GM18870 (cell line): ENCODE results near the gene CDH4.

Experiments used
- ATAC-seq: cut with Tn5 transposase; IDR thresholded peaks from one replicate; pipeline ENCODE4 v1.9.1; 2021; ENCODE audit warnings: moderate library complexity; ENCODE audit not compliant: unreplicated experiment

The CDH4 gene

DNA sequence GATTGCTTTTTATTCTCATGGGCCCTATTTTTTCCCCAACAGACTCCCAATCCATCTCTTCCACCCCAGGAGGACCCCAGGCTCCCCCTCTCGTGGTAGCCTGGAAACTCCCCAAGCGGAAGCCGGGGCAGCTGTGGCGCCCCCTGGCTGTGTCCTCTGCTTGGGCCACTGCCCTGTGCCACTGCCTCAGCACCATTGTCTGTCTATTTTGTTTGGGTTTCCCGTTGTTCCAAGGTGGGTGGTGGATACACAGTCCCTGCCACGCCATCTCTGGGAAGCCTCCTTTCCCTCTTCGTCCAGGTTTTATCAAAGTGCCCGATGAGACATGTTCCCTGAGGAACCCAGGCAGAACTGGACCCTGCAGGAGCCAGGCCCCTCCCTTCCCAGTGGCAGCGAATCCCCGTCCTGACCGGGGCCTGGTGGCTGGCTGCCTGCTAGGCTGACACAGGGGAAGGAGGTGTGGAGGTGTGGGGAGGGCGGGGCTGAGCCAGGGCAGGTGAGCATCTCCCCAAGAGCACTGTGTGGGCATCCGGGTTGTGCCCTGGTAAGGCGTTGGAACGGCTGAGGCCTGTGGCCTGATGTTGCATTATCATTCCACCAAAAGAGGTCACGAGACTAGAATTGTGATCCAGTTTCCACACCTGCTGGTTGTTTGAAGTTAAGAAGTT lies 228.2 kb downstream of the CDH4 start:
- ATAC-seq, result no peak

DNA sequence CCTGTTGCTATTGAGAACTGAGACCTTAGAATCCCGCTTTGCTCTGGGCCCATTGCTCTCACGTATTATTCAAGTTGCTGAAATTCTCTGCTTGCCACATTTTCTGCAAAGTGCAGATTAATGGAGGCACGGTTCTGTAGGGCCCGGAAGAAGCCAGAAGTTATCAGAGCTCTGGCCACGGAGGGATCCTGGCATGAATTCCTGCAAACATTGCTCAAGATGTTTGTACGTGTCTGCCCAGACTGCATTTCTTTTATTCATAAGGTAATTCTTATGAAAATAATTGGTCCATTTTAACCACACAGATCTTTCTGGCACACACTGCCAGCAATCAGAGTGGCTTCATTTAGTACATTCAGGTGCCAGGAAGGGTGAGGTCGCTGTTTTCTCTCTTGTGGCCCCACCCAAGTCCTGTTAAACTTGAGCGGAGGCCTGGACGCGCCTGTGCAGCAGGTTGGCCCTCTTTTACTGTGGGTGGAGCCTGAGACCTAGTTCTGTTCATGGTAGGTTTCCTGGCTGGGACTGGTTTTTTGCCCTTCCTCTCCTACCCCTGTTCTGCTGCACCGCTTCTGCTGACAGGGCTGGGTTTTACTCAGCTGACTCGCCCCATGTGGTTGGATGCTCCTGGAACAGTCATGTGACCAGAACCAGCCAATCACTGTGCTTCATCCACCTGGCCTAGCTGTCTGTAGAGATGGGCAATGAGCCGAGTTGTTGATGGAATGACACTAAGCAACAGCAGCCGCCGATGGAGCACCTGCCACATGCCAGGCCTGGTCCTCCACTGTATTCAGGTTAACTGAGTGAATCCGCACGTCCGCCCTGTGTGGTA lies 230.2 kb downstream of the CDH4 start:
- no peak for ATAC-seq

DNA sequence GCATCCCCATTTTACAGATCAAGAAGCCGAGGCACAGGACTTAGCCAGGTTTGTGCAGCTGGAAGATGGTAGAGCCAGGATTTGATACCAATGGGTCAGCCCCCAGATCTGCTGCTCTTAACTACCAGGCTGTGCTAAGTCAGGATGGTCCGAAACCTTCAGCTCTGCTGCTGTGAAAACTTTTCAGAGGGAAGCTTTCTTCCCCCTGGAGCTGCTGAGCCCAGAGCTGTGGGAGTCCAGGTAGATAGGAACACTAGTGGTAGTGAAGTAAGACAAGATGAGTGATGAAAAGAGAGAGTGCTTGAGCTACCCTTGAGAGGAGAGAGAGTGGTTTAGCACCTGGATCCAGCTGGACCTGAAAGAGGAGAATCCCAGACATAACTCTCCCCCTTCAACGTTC lies 230.8 kb downstream of the CDH4 start:
- ATAC-seq, result no peak

DNA sequence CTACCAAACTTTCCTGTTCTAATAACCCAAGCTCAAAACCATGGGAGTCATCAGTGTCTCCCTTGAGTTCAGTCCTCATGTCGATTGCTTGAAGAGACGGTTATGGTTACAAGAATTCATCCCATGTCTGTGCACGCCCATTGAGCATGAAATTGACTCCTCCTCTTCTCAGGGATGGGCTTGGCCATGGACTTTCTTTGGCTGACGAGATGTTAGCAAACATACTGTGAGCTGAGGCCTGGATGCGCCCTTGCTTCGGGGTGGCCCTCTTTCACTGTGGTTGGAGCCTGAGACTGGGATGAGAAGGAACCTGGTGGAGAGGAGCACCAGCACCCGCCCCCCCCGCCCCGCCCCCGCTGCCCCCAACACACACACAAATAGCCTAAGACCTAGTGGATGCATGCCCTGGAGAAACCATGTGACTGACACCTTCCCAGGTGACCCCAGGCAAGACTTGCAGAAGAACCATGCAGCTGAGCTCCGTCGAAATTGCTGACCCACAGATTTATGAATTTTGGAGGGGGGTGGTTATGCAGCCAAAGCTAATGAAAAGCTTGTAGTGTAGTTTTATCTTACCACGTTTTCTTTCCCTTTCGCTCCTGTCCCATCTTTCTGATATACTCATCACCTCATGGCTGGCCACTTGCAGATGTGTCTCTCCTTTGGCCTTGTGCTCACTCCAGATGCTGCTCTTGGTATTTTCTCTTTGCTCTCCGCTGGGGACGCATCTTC lies 231.4 kb downstream of the CDH4 start:
- no peak for ATAC-seq

DNA sequence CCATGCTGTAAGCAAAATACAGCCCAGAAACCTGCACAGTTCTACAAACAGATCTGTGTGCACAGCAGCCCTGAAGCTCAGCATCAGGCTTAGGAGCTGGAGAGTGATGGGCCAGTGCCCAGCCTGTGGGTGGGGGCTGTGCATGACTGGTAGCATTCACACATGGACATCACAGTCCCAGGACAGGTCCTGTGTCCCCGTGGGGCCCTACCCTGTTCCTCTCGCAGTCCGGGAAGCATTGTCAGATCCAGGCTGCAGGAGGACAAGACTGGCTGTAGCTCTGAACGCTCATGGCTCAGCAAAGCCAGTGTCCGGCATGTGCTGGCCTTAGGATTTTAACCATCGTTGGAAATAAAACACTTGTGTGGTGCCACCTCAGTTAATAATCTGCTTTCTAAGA lies 234.1 kb downstream of the CDH4 start:
- no peak for ATAC-seq

DNA sequence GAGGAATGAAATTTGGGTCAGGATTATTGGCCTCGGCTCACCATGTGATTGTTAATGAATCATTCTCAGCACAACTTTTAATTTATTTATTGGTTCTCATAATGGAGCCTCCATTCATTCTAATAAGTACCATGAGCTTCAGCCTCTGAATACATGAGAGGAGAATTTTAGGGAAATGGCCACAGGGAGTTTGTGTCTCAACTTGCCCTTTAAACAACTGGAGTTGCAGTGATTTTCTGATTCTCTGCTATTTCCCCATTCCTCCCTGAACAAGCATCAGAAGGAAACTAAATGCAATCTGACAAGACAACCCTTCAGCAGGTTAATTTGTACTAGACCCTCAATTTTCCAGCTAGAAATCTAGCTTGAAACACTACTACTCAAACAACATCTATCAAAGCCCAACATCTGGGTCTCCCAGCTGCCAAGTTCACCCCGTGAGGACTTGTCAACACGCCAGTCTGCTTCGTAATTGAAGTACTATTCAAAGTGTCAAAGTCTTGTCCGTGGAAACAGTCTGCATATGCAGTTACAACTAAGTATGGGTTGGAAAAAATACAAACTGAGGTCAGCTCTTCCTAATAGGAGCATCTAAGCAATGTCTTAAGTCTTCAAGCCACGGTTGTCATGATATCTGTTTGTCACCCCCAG lies 235.4 kb downstream of the CDH4 start:
- no peak for ATAC-seq

DNA sequence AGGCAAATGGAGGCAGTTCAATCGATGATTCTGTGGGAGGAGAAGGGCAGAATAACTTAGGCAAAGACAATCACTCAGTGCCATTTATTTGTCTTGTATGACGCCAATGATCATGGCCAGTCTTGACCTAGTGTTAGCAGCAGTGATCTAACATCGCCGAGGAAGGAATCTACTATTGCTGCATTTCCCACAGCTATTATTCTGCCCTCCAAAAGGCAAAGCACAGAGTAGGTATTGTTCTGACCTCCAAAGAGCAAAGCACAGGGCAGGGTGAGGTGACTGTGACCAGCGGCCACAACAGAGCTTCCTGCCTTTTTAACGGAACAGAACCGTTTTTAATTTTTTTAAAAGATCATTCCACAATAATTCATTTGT lies 235.9 kb downstream of the CDH4 start:
- no peak for ATAC-seq

DNA sequence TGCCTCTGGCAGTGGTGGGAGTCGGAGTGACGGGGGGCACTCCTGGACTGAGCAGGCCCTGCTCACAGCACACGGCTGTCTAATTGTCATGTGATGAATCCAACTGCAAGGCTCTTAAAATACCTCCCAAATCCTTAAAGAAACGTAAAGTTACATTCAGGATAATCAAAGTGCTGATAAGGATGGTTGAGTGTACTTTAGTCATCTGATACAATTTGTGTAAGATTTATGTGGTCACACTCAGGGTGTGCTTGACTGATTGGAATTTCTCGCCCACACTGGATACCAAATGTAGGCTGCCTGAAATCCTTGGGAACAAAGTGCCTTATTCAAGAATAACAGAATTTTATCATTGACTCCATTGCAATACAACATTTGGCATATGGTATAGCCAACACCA lies 238.7 kb downstream of the CDH4 start:
- ATAC-seq, result no peak

DNA sequence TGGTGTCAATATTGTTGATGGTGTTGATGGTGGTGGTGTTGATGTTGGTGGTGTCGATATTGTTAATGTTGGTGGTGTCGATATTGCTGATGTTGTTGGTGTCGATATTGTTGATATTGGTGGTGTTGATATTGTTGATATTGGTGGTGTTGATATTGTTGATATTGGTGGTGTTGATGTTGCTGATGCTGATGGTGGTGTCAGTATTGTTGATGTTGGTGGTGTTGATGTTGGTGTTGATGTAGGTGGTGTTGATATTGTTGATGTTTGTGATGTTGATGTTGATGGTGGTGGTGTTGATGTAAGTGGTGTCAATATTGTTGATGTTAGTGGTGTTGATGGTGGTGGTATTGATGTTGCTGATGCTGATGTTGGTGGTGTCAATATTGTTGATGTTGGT lies 240.0 kb downstream of the CDH4 start:
- ATAC-seq, result no peak

DNA sequence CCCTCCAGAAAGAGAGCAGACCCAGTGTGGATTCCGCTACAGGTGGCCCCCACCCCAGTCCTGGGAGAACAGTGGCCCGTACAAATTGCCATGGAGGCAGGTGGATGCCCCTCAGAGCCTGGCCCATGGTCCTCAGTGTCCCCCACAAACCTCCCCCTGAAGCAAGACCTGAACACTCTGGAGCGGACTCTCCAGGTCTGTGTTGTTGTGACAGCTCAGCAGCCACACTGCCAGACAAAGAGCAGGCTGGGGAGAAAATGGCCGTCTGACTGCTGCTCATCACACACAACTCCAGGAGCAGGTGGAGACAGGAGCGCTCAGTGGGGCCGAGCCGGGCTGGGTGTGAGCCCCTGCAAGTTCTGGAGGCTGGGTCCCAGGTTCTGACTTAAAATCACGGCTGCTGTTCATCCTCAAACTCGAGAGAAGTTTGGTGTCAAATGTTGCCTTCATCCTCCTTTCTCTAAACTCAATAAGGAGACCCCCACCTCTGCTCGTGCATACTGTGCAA lies 241.8 kb downstream of the CDH4 start:
- ATAC-seq, result no peak

DNA sequence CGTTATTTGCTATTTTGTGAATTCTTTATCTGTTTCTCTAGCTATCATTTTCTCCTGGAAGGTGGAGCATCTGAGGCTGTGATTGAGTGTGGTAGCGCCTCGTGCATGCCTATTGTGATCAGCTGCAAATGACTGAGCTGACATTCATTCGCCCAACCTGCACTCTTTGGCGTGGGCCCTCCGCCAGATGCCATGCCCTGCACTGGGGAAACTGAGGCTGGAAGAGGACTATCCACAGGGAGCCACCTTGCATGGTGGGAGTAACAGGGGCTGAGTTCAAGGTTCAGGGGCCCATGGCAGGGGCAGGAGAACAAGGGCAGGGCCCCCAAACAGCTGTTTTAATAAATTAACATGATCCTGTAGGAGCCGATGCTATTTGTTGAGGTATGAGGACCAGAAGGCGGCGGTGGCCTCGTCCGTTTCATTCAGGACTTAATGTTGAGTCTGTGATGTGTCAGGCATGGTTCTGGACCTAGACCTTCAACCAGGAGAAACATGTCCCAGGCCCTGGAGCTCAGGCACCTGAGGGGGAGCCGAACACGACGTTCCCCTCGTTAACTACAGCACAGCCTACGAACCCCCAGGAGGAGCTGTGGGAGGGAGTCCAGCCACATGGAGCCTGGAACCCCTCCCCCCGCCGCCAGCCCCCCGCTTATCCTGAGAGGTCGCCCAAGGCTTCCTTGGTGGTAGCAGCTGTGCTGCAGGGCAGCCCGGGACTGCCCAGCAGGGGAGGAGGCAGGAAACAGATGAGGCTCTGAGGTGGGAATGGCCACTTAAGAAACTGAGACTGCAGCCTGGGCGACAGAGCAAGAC lies 242.9 kb downstream of the CDH4 start:
- no peak for ATAC-seq

DNA sequence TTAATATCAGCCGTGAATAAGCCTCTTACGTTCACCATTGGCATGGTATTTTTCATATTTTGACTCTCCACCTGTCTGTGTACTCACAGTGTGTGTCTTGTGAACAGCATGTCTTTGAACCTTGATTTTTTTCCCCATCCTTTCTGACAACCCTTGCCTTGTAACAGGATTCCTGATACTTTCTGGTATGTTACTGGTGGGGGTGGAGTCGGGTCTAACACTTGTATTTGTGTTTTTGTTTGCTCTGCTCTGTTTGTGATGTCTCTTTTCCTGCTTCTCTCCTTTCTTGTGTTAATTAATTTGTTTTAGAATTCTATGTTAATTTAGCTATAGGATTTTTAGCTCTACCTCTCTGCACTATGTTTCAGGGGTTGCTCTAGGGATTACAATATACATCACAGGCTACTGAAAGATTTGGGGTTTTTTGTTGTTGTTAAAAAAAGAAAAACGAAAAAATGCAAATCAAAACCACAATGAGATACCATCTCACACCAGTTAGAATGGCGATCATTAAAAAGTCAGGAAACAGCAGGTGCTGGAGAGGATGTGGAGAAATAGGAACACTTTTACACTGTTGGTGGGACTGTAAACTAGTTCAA lies 245.1 kb downstream of the CDH4 start:
- ATAC-seq, result no peak

DNA sequence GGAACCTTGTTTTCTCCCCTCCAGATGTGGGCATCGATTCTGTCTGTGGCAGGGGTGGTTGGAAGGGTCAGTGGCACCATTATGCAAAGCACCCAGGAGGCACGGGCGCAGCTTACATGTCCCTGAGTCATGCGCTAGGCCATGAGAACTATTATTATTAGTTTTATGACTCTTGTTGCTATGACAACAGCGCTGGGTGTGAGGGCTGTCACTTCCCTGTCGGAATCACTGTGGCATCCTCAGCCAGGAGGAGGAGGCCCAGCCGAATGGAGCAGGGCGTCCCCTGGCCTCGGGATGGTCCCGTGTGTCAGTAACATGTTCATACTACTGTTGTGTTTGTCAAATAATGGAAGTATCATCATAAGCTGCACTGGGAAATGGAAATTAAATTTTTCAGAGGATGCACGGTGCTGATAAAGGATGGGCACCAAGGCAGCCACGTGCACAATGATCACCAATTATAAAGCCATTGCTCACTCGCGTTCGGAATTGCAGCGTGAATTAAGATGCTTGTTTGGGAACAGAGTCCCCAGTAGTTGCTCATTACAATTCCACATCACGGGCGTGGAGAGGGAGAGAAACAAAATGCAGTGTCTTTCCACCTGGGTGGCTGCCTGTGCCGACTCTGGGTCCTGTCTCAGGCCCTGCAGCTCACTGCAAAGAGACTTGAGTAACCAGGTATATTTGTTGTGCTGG lies 247.9 kb downstream of the CDH4 start:
- no peak for ATAC-seq

DNA sequence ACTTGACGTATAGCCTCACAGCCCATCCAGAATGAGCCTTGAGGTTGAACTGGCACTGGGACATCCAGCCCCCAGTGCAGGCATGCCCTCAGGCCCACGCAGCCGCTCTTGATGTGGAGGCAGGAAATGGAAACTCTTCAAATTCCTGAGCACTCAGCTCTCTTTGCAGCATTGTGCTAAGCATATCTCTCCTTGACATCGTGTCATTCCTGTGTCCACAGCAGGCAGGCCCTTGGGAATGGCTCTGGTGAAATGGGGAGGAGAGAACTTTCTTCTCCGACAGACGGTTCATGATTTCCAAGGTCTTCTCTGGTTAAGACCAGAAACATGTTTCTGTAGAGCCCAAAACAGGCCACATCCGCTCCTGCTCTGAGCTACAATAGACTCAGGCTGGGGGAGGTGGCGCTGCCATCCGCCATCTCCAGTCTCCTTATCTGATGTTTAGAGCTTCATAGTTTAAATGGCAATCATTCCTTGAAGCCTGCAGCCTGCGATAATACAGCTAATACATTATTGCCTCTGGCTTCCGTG lies 248.8 kb downstream of the CDH4 start:
- ATAC-seq, result no peak

DNA sequence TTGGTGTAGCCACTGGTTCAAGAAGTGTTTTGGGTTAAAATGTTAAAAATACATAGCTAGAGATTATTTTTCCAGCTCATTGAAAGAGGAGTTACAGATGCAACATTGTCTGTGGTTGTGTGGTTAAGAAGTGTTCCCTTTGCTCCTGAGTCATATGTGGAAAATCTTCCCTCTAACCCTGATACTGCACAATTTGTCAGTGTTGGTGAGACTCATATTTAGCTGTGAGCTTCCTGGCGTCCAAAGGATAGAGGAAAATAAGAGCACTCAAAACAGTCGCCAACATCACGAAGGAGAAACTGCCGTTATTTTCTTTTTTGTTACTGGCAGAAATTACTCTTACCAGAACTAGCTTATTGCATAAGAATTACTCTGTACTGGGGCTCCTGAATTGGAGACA lies 250.4 kb downstream of the CDH4 start:
- no peak for ATAC-seq

DNA sequence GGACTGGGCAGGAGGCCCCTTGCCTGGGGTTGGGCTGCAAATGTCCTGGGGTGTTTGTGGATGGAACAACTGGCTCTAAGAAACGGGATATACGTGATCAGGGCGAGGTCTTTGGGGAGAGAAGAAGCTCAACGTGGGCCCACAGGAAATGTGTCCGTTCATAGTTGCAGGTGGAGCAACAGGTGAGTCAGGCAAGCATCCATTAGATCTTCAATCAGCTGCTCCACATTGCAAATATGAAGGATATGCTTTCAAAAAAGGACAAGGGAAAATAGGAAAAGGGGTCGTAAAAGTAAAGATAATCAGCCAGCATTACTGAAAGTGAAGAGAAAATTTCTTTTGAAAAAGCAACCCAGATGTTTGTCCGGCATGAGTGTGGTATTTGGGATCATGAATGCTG lies 251.0 kb downstream of the CDH4 start:
- ATAC-seq, result no peak

DNA sequence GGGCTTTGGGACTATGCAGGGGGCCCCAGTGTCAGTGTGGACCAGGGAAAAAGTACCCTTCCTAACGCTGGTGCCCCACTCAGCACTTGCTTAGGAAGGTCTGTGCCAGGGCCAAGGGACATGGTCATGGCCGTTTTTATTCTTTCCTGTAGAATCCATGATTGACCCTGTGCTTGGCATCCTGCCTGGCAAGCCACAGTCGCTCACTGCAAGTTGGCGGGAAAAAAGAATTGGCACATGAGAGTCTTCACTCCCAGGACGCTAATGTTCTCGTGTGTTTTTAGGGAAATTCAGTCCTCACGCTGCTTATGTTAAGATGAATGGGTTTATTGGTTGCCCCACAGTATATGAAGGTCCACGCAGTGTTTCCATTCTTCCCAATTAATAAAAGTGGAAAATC lies 253.4 kb downstream of the CDH4 start:
- no peak for ATAC-seq

DNA sequence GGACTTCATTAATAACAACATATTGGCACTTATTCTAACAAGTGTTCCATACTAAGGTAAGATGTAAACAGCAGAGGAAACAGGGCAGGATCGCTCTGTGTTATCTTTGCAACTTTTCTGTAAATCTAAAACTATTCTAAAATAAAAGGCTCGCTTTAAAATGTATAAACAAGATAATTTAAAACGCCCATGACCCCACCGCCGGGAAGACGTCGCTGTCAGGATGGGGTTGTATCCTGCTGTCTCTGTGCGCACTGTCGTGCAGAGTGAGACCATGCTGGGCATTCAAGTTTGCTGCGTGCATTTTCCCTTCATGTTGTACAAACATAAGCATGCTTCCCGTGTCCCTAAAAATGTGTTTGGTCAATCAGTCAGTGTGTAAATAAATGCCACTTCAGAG lies 255.7 kb downstream of the CDH4 start:
- no peak for ATAC-seq
